Ishikawa (cell line): Measurements from ENCODE around the gene FAM24B.

Source experiments
- CEBPB ChIP-seq: IDR thresholded peaks from 2 replicates; pipeline ENCODE4 v1.6.1; 2012
- CREB1 ChIP-seq: IDR thresholded peaks from 2 replicates; pipeline ENCODE4 v1.6.1; 2012; ENCODE audit warnings: low read depth
- EGR1 ChIP-seq: IDR thresholded peaks from 2 replicates; pipeline ENCODE4 v1.6.1; 2012
- EP300 ChIP-seq: IDR thresholded peaks from 2 replicates; pipeline ENCODE4 v1.6.1; 2012; ENCODE audit warnings: borderline replicate concordance
- FOXM1 ChIP-seq: IDR thresholded peaks from 2 replicates; pipeline ENCODE4 v1.6.1; 2012; ENCODE audit warnings: low read depth, borderline replicate concordance
- NFIC ChIP-seq: IDR thresholded peaks from 2 replicates; pipeline ENCODE4 v1.6.1; 2012
- RAD21 ChIP-seq: IDR thresholded peaks from 2 replicates; pipeline ENCODE4 v1.6.1; 2012; ENCODE audit warnings: low read depth
- TAF1 ChIP-seq: IDR thresholded peaks from 2 replicates; pipeline ENCODE4 v1.6.1; 2012; ENCODE audit warnings: low read depth, mild to moderate bottlenecking
- TCF12 ChIP-seq: IDR thresholded peaks from 2 replicates; pipeline ENCODE4 v1.6.1; 2012; ENCODE audit warnings: low read depth
- TEAD4 ChIP-seq: IDR thresholded peaks from 2 replicates; pipeline ENCODE4 v1.6.1; 2012
- YY1 ChIP-seq: IDR thresholded peaks from 2 replicates; pipeline ENCODE4 v1.6.1; 2012; ENCODE audit warnings: low read depth
- ZBTB7A ChIP-seq: IDR thresholded peaks from 2 replicates; pipeline ENCODE4 v1.6.1; 2012; ENCODE audit warnings: low read depth
- TF ChIP-seq, protein P1 (sequence below): IDR thresholded peaks from 2 replicates; pipeline ENCODE4 v1.6.1; 2012
- TF ChIP-seq, protein P2 (sequence below): IDR thresholded peaks from 2 replicates; pipeline ENCODE4 v1.6.1; 2012; ENCODE audit warnings: low read depth, mild to moderate bottlenecking
- TF ChIP-seq, protein P3 (sequence below): IDR thresholded peaks from 2 replicates; pipeline ENCODE4 v1.6.1; 2012

FAM24B gene

DNA sequence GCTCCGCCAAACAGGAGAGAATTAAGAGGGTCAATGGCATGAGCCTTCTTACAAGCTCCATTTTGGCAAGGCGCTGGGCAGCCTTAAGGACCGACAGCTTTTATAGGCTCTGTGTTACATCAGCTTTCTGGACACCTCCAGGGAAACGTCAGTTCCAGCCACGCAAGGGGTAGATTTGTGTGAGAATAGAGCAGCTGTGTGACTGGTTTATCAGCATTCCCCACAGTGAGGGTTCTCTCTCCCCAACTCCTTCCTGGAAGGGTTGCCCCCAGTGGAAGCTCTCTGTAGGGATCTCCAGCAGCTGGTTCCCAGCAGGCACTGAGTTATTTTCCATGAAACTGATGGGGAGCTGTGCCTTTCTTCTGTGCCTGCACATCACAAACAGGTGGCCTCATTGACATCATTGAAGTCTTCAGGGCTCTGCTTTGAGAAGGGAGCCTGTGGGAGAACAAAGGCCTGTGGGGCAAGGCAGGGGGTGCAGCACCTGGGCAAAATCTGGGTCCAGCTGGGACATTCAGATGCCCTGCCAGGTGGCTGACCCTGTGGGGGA lies 33.5 kb downstream of the FAM24B start, which contains the start of gene CUZD1:
Gene CUZD1 (minus strand): TSS at position 75 of the 550 bp plus-strand sequence. CDS start 14 bp downstream, at position 61.
- TF ChIP-seq FOXM1 (no peak), YY1 (no peak), NFIC (no peak), EGR1 (no peak), CREB1 (no peak), TAF1 (no peak), TEAD4 (0 out of 2 replicates have a peak, but pooled peaks have one; percentile 9)
- TF ChIP-seq, protein P1, sequence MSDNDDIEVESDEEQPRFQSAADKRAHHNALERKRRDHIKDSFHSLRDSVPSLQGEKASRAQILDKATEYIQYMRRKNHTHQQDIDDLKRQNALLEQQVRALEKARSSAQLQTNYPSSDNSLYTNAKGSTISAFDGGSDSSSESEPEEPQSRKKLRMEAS, result no peak
- TF ChIP-seq, protein P2, sequence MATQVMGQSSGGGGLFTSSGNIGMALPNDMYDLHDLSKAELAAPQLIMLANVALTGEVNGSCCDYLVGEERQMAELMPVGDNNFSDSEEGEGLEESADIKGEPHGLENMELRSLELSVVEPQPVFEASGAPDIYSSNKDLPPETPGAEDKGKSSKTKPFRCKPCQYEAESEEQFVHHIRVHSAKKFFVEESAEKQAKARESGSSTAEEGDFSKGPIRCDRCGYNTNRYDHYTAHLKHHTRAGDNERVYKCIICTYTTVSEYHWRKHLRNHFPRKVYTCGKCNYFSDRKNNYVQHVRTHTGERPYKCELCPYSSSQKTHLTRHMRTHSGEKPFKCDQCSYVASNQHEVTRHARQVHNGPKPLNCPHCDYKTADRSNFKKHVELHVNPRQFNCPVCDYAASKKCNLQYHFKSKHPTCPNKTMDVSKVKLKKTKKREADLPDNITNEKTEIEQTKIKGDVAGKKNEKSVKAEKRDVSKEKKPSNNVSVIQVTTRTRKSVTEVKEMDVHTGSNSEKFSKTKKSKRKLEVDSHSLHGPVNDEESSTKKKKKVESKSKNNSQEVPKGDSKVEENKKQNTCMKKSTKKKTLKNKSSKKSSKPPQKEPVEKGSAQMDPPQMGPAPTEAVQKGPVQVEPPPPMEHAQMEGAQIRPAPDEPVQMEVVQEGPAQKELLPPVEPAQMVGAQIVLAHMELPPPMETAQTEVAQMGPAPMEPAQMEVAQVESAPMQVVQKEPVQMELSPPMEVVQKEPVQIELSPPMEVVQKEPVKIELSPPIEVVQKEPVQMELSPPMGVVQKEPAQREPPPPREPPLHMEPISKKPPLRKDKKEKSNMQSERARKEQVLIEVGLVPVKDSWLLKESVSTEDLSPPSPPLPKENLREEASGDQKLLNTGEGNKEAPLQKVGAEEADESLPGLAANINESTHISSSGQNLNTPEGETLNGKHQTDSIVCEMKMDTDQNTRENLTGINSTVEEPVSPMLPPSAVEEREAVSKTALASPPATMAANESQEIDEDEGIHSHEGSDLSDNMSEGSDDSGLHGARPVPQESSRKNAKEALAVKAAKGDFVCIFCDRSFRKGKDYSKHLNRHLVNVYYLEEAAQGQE, result no peak

DNA sequence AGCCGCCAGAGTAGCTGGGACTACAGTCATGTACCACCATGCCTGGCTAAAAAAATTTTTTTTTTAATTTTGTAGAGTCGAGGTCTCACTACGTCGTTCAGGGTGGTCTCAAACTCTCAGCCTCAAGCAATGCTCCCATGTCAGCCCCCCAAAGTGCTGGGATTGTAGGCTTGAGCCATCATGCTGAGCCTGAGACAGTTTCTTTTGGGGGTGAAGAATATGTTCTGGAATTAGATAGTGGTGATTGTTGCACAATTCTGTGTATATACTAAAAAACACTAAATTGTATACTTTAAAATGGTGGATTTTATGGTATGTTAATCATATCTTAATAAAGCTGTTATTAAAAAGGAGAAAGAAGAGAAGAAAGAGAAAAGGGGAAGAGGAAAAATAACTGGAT lies 35.2 kb downstream of the FAM24B start:
- TF ChIP-seq, protein P2, result no peak
- TF ChIP-seq ZBTB7A, result no peak
- no peak for TF ChIP-seq CEBPB
- no peak for TF ChIP-seq FOXM1
- TF ChIP-seq CREB1, result no peak
- TF ChIP-seq, protein P3, sequence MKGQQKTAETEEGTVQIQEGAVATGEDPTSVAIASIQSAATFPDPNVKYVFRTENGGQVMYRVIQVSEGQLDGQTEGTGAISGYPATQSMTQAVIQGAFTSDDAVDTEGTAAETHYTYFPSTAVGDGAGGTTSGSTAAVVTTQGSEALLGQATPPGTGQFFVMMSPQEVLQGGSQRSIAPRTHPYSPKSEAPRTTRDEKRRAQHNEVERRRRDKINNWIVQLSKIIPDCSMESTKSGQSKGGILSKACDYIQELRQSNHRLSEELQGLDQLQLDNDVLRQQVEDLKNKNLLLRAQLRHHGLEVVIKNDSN, result no peak

DNA sequence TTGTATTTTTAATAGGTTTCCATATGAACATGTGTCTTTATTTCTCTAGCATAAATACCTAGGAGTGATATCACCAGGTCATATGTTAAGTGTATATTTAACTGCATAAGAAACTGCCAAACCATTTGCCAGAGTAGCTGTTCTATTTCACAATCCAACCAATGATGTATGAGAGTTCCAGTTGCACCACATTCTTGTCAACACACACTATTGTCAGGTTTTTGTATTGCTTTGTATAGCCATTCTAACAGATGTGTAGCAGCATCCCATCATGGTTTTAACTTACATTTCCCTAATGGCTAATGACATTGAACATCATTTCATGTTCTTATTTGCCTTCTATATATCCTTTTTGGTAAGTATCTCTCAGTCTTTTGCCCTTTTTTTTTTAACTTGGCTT lies 37.8 kb downstream of the FAM24B start:
- TF ChIP-seq EGR1 (no peak), NFIC (no peak), TAF1 (no peak), TEAD4 (no peak)
- TF ChIP-seq, protein P1, result no peak

DNA sequence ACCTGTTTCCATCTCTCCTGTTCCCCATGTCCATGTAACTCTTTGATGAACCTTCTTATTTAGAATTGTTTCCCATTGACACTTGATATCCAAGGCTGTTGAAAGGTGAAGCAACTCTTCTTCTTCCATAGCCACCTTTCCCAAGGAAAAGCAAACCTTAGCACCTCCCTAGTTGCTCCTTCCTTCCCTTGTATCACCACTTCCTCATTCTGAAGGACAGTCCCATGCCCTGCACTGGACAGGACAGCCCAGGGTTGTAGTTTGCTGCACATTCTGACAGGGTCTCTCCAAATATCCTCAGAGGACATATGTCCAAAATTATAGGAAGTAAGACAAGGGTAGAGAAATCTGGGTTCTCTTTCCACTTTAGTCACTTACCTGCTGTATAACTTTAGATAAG lies 39.9 kb downstream of the FAM24B start:
- no peak for TF ChIP-seq CREB1
- TF ChIP-seq, protein P2, result no peak
- TF ChIP-seq EP300, result no peak
- TF ChIP-seq CEBPB, result no peak
- TF ChIP-seq TAF1, result no peak
- TF ChIP-seq RAD21, result no peak
- no peak for TF ChIP-seq EGR1
- TF ChIP-seq, protein P1, result no peak
- TF ChIP-seq NFIC, result no peak
- TF ChIP-seq, protein P3, result no peak
- TF ChIP-seq TEAD4, result no peak
- TF ChIP-seq FOXM1, result no peak

DNA sequence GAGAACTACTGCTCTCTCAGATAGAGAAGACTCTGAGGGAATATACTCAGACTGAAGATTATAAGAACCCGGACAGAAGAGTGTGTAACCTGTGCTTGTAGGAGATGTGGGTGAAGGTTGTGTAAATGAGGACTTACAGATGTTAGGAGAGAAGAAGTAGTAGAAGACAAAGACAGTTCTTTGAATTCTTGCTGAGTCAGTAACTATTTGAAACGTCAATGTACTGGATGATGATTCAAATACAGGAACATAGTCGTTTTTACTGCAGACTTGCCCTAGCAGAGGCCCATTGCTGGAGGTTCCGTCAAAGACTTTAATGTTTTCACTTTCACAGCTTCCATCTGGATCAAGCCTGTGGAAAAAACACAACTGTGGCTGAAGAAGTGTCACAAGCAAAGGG lies 40.5 kb downstream of the FAM24B start:
- TF ChIP-seq, protein P2, result no peak
- TF ChIP-seq EGR1, result no peak
- TF ChIP-seq TCF12, result no peak
- no peak for TF ChIP-seq YY1
- TF ChIP-seq FOXM1, result no peak
- TF ChIP-seq, protein P3, result no peak
- TF ChIP-seq CEBPB, result no peak
